ENCODE data around the gene MAGI2. TPM values are rescaled to one million over a fixed set of nuclear protein-coding genes. Genes with fewer than 3 reads are reported as not detected.

MAGI2 gene
- total RNA-seq, 2 experiments from 2014 or later, result 0.03 to 0.17 TPM

DNA sequence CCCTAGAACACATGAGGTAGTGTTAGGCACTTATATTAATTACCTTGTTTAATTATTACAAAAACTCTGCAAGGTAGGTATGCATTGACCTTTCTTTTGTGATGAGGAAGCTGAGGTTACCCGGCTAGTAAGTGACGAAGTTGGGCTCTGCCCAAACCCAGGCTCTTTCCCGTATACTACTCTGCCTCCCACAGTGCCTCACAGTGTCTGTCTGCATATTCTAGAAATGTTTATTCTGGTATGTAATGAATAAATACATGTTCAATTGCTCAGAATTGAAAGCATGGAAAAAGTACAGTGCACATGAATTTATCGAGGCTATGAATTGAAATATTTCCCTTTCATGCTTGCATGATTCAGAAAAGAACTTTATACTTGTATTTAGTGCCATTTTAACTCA, 1350.0 kb downstream of the MAGI2 start:
- no peak overlapping the region for H3K4me2 ChIP-seq (ENCODE audit: low read length)
- TF ChIP-seq, protein P1, sequence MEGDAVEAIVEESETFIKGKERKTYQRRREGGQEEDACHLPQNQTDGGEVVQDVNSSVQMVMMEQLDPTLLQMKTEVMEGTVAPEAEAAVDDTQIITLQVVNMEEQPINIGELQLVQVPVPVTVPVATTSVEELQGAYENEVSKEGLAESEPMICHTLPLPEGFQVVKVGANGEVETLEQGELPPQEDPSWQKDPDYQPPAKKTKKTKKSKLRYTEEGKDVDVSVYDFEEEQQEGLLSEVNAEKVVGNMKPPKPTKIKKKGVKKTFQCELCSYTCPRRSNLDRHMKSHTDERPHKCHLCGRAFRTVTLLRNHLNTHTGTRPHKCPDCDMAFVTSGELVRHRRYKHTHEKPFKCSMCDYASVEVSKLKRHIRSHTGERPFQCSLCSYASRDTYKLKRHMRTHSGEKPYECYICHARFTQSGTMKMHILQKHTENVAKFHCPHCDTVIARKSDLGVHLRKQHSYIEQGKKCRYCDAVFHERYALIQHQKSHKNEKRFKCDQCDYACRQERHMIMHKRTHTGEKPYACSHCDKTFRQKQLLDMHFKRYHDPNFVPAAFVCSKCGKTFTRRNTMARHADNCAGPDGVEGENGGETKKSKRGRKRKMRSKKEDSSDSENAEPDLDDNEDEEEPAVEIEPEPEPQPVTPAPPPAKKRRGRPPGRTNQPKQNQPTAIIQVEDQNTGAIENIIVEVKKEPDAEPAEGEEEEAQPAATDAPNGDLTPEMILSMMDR (conservative IDR thresholded peaks at IDR 0.05; ENCODE audit: low read length), result no peak
- no peak for TF ChIP-seq EZH2phosphoT487 (IDR thresholded peaks at IDR 0.05; ENCODE audit: borderline replicate concordance, low read depth, low read length)
- ChIA-PET POLR2A (no interaction called here), CTCF (ENCODE audit: unreplicated experiment) (no interaction called here)
- H3K36me3 ChIP-seq (ENCODE audit: insufficient read depth, low read length), result no peaks in the 10 kb centered on the region
- H2AFZ ChIP-seq (ENCODE audit: low read length), result no peak overlapping the region
- intact Hi-C loops (cut with micrococcal nuclease; ENCODE audit: unreplicated experiment), result no loop called here
- H3K27ac ChIP-seq (ENCODE audit: low read depth, low read length, poor library complexity, severe bottlenecking), result no peak overlapping the region
- no peaks in the 10 kb centered on the region for H3K79me2 ChIP-seq (ENCODE audit: insufficient read depth, low read depth, low read length)
- no TSS peak for BruUV-seq (replicated peaks)
- no peaks in the 10 kb centered on the region for H3K4me1 ChIP-seq (ENCODE audit: insufficient read depth, low read length, poor library complexity, severe bottlenecking)
- H3K9me2 ChIP-seq (ENCODE audit: insufficient read depth, low read length), result no peaks in the 10 kb centered on the region
- no peak for DNase-seq (ENCODE audit: low spot score)
- no peaks in the 10 kb centered on the region for H3K9me3 ChIP-seq (ENCODE audit: low read length)
- no peak overlapping the region for H3K4me3 ChIP-seq (ENCODE audit: low read depth, low read length, poor library complexity, severe bottlenecking)
- H4K20me1 ChIP-seq (ENCODE audit: insufficient read depth, low read length), result no peaks in the 10 kb centered on the region

GRCh38 chr7:78101076-78101475, 1352.4 kb downstream of the MAGI2 start:
- no peak overlapping the region for H3K4me3 ChIP-seq (ENCODE audit: low read depth, low read length, poor library complexity, severe bottlenecking)
- no peak overlapping the region for H3K27ac ChIP-seq (ENCODE audit: low read depth, low read length, poor library complexity, severe bottlenecking)
- no peaks in the 10 kb centered on the region for H3K4me1 ChIP-seq (ENCODE audit: insufficient read depth, low read length, poor library complexity, severe bottlenecking)
- BruUV-seq (replicated peaks), result no TSS peak
- ChIA-PET POLR2A (no interaction called here), CTCF (ENCODE audit: unreplicated experiment) (no interaction called here)
- H3K9me3 ChIP-seq (ENCODE audit: low read length), result no peaks in the 10 kb centered on the region
- no peaks in the 10 kb centered on the region for H3K79me2 ChIP-seq (ENCODE audit: insufficient read depth, low read depth, low read length)
- no peak overlapping the region for H2AFZ ChIP-seq (ENCODE audit: low read length)
- intact Hi-C loops (cut with micrococcal nuclease; ENCODE audit: unreplicated experiment), result no loop called here
- no peaks in the 10 kb centered on the region for H3K36me3 ChIP-seq (ENCODE audit: insufficient read depth, low read length)
- no peaks in the 10 kb centered on the region for H3K9me2 ChIP-seq (ENCODE audit: insufficient read depth, low read length)
- H4K20me1 ChIP-seq (ENCODE audit: insufficient read depth, low read length), result no peaks in the 10 kb centered on the region
- no peak for TF ChIP-seq EZH2phosphoT487 (IDR thresholded peaks at IDR 0.05; ENCODE audit: borderline replicate concordance, low read depth, low read length)
- TF ChIP-seq, protein P1 (conservative IDR thresholded peaks at IDR 0.05; ENCODE audit: low read length), result no peak
- no peak for DNase-seq (ENCODE audit: low spot score)
- no peak overlapping the region for H3K4me2 ChIP-seq (ENCODE audit: low read length)

DNA sequence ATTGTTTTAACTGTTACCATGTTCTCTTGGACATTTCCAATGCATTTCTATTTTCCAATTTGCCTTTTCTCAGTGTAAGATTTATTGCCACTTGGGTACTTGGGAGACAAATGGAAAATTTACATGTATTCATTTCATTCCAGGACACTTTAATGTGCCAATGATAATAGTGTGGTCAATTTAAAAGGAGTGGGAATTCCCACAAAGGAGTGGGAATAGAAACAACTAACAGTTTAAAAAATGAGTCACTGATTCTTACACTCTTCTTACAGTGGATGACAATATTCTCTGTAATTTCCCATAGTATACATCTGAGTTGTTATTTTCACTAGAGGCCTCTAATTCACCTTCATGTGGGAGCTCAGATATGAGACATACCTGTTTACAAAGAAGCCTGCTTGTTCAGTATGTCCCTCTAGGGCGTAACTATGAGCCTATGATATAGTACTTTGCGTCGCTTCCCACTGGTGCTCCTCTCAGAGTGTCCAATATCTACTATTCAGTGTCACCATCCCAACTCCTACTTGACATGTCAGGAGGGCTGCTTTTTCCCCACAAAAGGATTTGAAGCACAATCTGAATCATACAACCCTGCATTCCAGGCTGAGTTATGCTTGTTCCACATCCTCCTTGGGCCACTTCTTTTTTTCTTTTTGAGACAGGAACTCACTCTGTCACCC, 1353.6 kb downstream of the MAGI2 start:
- Histone ChIP-seq H4K20me1 (ENCODE audit: insufficient read depth, low read length) (no peaks in the 10 kb centered on the region), H3K4me1 (ENCODE audit: insufficient read depth, low read length, poor library complexity, severe bottlenecking) (no peaks in the 10 kb centered on the region), H3K4me2 (ENCODE audit: low read length) (no peak overlapping the region), H3K27ac (ENCODE audit: low read depth, low read length, poor library complexity, severe bottlenecking) (no peak overlapping the region), H3K4me3 (ENCODE audit: low read depth, low read length, poor library complexity, severe bottlenecking) (no peak overlapping the region), H3K9me3 (ENCODE audit: low read length) (no peaks in the 10 kb centered on the region), H2AFZ (ENCODE audit: low read length) (no peak overlapping the region), H3K79me2 (ENCODE audit: insufficient read depth, low read depth, low read length) (no peaks in the 10 kb centered on the region), H3K9me2 (ENCODE audit: insufficient read depth, low read length) (no peaks in the 10 kb centered on the region), H3K36me3 (ENCODE audit: insufficient read depth, low read length) (no peaks in the 10 kb centered on the region)
- no peak for TF ChIP-seq EZH2phosphoT487 (IDR thresholded peaks at IDR 0.05; ENCODE audit: borderline replicate concordance, low read depth, low read length)
- TF ChIP-seq, protein P1 (conservative IDR thresholded peaks at IDR 0.05; ENCODE audit: low read length), result no peak
- DNase-seq (ENCODE audit: low spot score), result no peak
- ChIA-PET CTCF (ENCODE audit: unreplicated experiment) (no interaction called here), POLR2A (no interaction called here)
- intact Hi-C loops (cut with micrococcal nuclease; ENCODE audit: unreplicated experiment), result no loop called here
- no TSS peak for BruUV-seq (replicated peaks)
